H9 (cell line): ENCODE data around the gene ZBTB8A. TPM values are rescaled to one million over a fixed set of nuclear protein-coding genes. Genes with fewer than 3 reads are reported as not detected.

ENCODE experiments used
- DNase-seq: peaks from one replicate; pipeline ENCODE4 v3.0.0-alpha.2; 2017
- H2AFZ ChIP-seq: one replicate; pipeline ENCODE4 v1.6.1; 2013; ENCODE audit warnings: mild to moderate bottlenecking, low read length, control low read depth, moderate library complexity
- H2AK5ac ChIP-seq: 2 replicates; pipeline ENCODE4 v1.6.1; 2013; ENCODE audit warnings: low read length, control low read depth, mixed read lengths; ENCODE audit not compliant: insufficient read length
- H2BK120ac ChIP-seq: one replicate; pipeline ENCODE4 v1.6.1; 2013; ENCODE audit warnings: low read depth, mild to moderate bottlenecking, low read length, control low read depth, inconsistent platforms; ENCODE audit not compliant: poor library complexity, severe bottlenecking
- H2BK12ac ChIP-seq: 2 replicates; pipeline ENCODE4 v1.6.1; 2013; ENCODE audit warnings: low read length, control low read depth, mixed read lengths, low read depth; ENCODE audit not compliant: insufficient read length
- H2BK15ac ChIP-seq: 2 replicates; pipeline ENCODE4 v1.6.1; 2013; ENCODE audit warnings: low read depth, low read length, control low read depth
- H2BK20ac ChIP-seq: one replicate; pipeline ENCODE4 v1.6.1; 2013; ENCODE audit warnings: low read depth, mild to moderate bottlenecking, low read length, control low read depth, inconsistent platforms; ENCODE audit not compliant: poor library complexity, severe bottlenecking
- H2BK5ac ChIP-seq: 2 replicates; pipeline ENCODE4 v1.6.1; 2013; ENCODE audit warnings: low read length, control low read depth, mixed read lengths; ENCODE audit not compliant: insufficient read length
- H3K14ac ChIP-seq: 2 replicates; pipeline ENCODE4 v1.6.1; 2013; ENCODE audit warnings: low read length, control low read depth; ENCODE audit not compliant: insufficient read depth
- H3K18ac ChIP-seq: 2 replicates; pipeline ENCODE4 v1.6.1; 2013; ENCODE audit warnings: low read depth, mild to moderate bottlenecking, mixed read lengths, low read length, control low read depth; ENCODE audit not compliant: insufficient read length
- H3K23ac ChIP-seq: 2 replicates; pipeline ENCODE4 v1.6.1; 2013; ENCODE audit warnings: low read length, control low read depth, mixed read lengths, low read depth; ENCODE audit not compliant: insufficient read length
- H3K23me2 ChIP-seq: 2 replicates; pipeline ENCODE4 v1.6.1; 2013; ENCODE audit warnings: low read depth, mild to moderate bottlenecking, mixed read lengths, low read length, control low read depth; ENCODE audit not compliant: insufficient read length, poor library complexity, severe bottlenecking
- H3K27ac ChIP-seq: 2 replicates; pipeline ENCODE4 v1.5.1; 2013; ENCODE audit warnings: low read length, control low read depth, mixed read lengths, low read depth; ENCODE audit not compliant: insufficient read length
- H3K27me3 ChIP-seq: 2 replicates; pipeline ENCODE4 v1.6.1; 2013; ENCODE audit warnings: low read length, control low read depth, inconsistent platforms; ENCODE audit not compliant: insufficient read depth
- H3K4ac ChIP-seq: 2 replicates; pipeline ENCODE4 v1.6.1; 2013; ENCODE audit warnings: low read depth, mild to moderate bottlenecking, control low read depth, inconsistent platforms, low read length, moderate library complexity
- H3K4me1 ChIP-seq: 2 replicates; pipeline ENCODE4 v1.6.1; 2013; ENCODE audit warnings: low read length, control low read depth, inconsistent platforms; ENCODE audit not compliant: insufficient read depth
- H3K4me2 ChIP-seq: 2 replicates; pipeline ENCODE4 v1.6.1; 2013; ENCODE audit warnings: low read length, control low read depth, mixed read lengths; ENCODE audit not compliant: insufficient read length, insufficient read depth
- H3K56ac ChIP-seq: 2 replicates; pipeline ENCODE4 v1.6.1; 2013; ENCODE audit warnings: low read depth, mild to moderate bottlenecking, mixed read lengths, low read length, control low read depth; ENCODE audit not compliant: insufficient read length
- H3K79me1 ChIP-seq: 2 replicates; pipeline ENCODE4 v1.6.1; 2013; ENCODE audit warnings: low read depth, mild to moderate bottlenecking, moderate library complexity, low read length, control low read depth, inconsistent platforms; ENCODE audit not compliant: insufficient read depth, poor library complexity, severe bottlenecking
- H3K79me2 ChIP-seq: 2 replicates; pipeline ENCODE4 v1.6.1; 2013; ENCODE audit warnings: low read length, control low read depth, inconsistent platforms; ENCODE audit not compliant: insufficient read depth
- H3K9ac ChIP-seq: 2 replicates; pipeline ENCODE4 v1.6.1; 2013; ENCODE audit warnings: low read length, control low read depth, mixed read lengths; ENCODE audit not compliant: insufficient read length; ENCODE audit errors: extremely low read depth
- H3K9me3 ChIP-seq: one replicate; pipeline ENCODE4 v1.6.1; 2013; ENCODE audit warnings: low read depth, low read length, inconsistent platforms; ENCODE audit not compliant: control insufficient read depth
- H3T11ph ChIP-seq: one replicate; pipeline ENCODE4 v1.6.1; 2013; ENCODE audit warnings: mild to moderate bottlenecking, low read length, control low read depth, inconsistent platforms
- H4K20me1 ChIP-seq: one replicate; pipeline ENCODE4 v1.6.1; 2013; ENCODE audit not compliant: control insufficient read depth, insufficient read length, insufficient read depth
- H4K5ac ChIP-seq: 2 replicates; pipeline ENCODE4 v1.6.1; 2013; ENCODE audit warnings: low read depth, mild to moderate bottlenecking, mixed read lengths, low read length, control low read depth; ENCODE audit not compliant: insufficient read length
- H4K8ac ChIP-seq: replicated peaks from 2 replicates; pipeline ENCODE4 v1.6.1; 2013; ENCODE audit warnings: low read length, control low read depth, mixed read lengths, low read depth; ENCODE audit not compliant: insufficient read length
- H4K91ac ChIP-seq: 2 replicates; pipeline ENCODE4 v1.6.1; 2013; ENCODE audit warnings: low read depth, mild to moderate bottlenecking, moderate library complexity, mixed read lengths, low read length, control low read depth; ENCODE audit not compliant: insufficient read length
- H3K27ac Mint-ChIP-seq, 3 experiments: 2 replicates in 2 of 3; 3 replicates in 1 of 3; pipeline ENCODE4 v1.8.0; 2020 to 2021; ENCODE audit warnings: mixed read lengths in 3 of 3, mild to moderate bottlenecking in 1 of 3, moderate library complexity in 1 of 3
- H3K27me3 Mint-ChIP-seq: 2 replicates; pipeline ENCODE4 v1.8.0; 2021; ENCODE audit warnings: low read depth, mild to moderate bottlenecking, moderate library complexity, mixed read lengths
- H3K36me3 Mint-ChIP-seq, 3 experiments: 2 replicates in 2 of 3; 3 replicates in 1 of 3; pipeline ENCODE4 v1.8.0; 2020 to 2021; ENCODE audit warnings: low read depth in 3 of 3, mixed read lengths in 3 of 3; ENCODE audit not compliant: insufficient read depth in 1 of 3
- H3K4me1 Mint-ChIP-seq, 2 experiments: 2 replicates each; pipeline ENCODE4 v1.8.0; 2020; ENCODE audit warnings: mixed read lengths in 2 of 2
- H3K4me3 Mint-ChIP-seq, 2 experiments: 2 replicates in 1 of 2; 3 replicates in 1 of 2; pipeline ENCODE4 v1.8.0; 2020 to 2021; ENCODE audit warnings: mild to moderate bottlenecking in 2 of 2, mixed read lengths in 2 of 2, moderate library complexity in 1 of 2
- H3K9me3 Mint-ChIP-seq, 2 experiments: 2 replicates in 1 of 2; 3 replicates in 1 of 2; pipeline ENCODE4 v1.8.0; 2020; ENCODE audit warnings: mild to moderate bottlenecking in 2 of 2, mixed read lengths in 2 of 2, moderate library complexity in 1 of 2
- CTCF ChIP-seq: fragments of 200-600 bp; sonication (generic); conservative IDR thresholded peaks from 3 replicates; pipeline ENCODE4 v1.8.0; 2021; ENCODE audit warnings: antibody characterized with exemption, mild to moderate bottlenecking
- WGBS: extraction: QIAGEN DNeasy Blood & Tissue Kit; methylation state at CpG from one replicate; pipeline ENCODE4 v1.1.7; 2013; ENCODE audit warnings: missing lambda C conversion rate, low lambda C conversion rate, mixed read lengths; ENCODE audit not compliant: insufficient read length; ENCODE audit errors: extremely low coverage; 5-methylcytosine and 5-hydroxymethylcytosine counted together
- total RNA-seq: library from RNA; stranded (reverse); gene quantifications from 2 replicates; pipeline ENCODE4 v1.2.1, GENCODE V29; 2021

ZBTB8A gene
- total RNA-seq, 1 experiment from 2014 or later = 11.3 TPM

GRCh38 chr1:32536117-32536516, 3.1 kb upstream of the ZBTB8A start:
- no CpG with 5 or more reads among the region's 4 CpGs for WGBS
- H3K4me1 ChIP-seq = peaks cover 2% of the 10 kb centered on the region; the same call in 1 of the 2 replicates
- no peak overlapping the region for H3K9ac ChIP-seq
- no peak overlapping the region for H2AK5ac ChIP-seq
- no peaks in the 10 kb centered on the region for H3K79me1 ChIP-seq
- Mint-ChIP-seq H3K36me3 (peaks cover 0 to 3% (median 2%) of the 10 kb centered on the region in 3 experiments; a peak in 4 of 7 replicates), H3K4me3 (no peak overlapping the region), H3K9me3 (peaks cover 0 to 3% of the 10 kb centered on the region in 2 experiments; a peak in 2 of 5 replicates), H3K27me3 (peaks cover 2% of the 10 kb centered on the region), H3K4me1 (peaks cover 18 to 21% of the 10 kb centered on the region in 2 experiments), H3K27ac (no peak overlapping the region)
- DNase-seq = no peak
- no peak overlapping the region for H3K18ac ChIP-seq
- H2BK20ac ChIP-seq = no peak overlapping the region
- no peak overlapping the region for H2AFZ ChIP-seq
- no peak overlapping the region for H3K27ac ChIP-seq
- no peak overlapping the region for H3K23ac ChIP-seq
- H4K20me1 ChIP-seq = no peaks in the 10 kb centered on the region
- H3K56ac ChIP-seq = no peak overlapping the region
- peaks cover 3% of the 10 kb centered on the region; the same call in 1 of the 2 replicates for H3K79me2 ChIP-seq
- H3T11ph ChIP-seq = no peak overlapping the region
- H2BK12ac ChIP-seq = no peak overlapping the region
- no peak overlapping the region for H2BK5ac ChIP-seq
- H4K5ac ChIP-seq = no peak overlapping the region
- H4K91ac ChIP-seq = no peak overlapping the region
- no peak overlapping the region for H3K4ac ChIP-seq
- no peak overlapping the region for H3K4me2 ChIP-seq
- no peak for TF ChIP-seq CTCF
- H3K27me3 ChIP-seq = peaks cover 4% of the 10 kb centered on the region; the same call in 1 of the 2 replicates
- H3K23me2 ChIP-seq = peaks cover 12% of the 10 kb centered on the region
- H3K9me3 ChIP-seq = no peaks in the 10 kb centered on the region
- no peak overlapping the region for H3K14ac ChIP-seq
- no peak overlapping the region for H4K8ac ChIP-seq
- no peak overlapping the region for H2BK120ac ChIP-seq
- no peak overlapping the region for H2BK15ac ChIP-seq
